Esophagus muscularis mucosa (tissue), 4 donors: Measurements from ENCODE around the gene KLF15. TPM values are rescaled to one million over a fixed set of nuclear protein-coding genes. Genes with fewer than 3 reads are reported as not detected.
A peak's percentile ranks its signal among the peaks of the same experiment; 100 is the strongest.

Experiments
- DNase-seq: peaks from one replicate; pipeline ENCODE4 v3.0.0-alpha.2; 2017; ENCODE audit errors: extremely low spot score
- H3K27ac ChIP-seq, 4 donors: fragments of 200-600 bp; sonication (generic); replicated peaks in 1 of 4; 1 replicate in 3 of 4; 2 replicates in 1 of 4; pipeline ENCODE4 v1.5.1; 2016 to 2019; ENCODE audit warnings: mild to moderate bottlenecking in 1 of 4
- H3K27me3 ChIP-seq, 4 donors: fragments of 200-600 bp; sonication (generic); one replicate each; pipeline versions ENCODE4 v1.5.1 to v1.6.0; 2016 to 2019
- H3K36me3 ChIP-seq, 4 donors: fragments of 200-600 bp; sonication (generic); one replicate each; pipeline ENCODE4 v1.5.1; 2016 to 2019
- H3K4me1 ChIP-seq, 4 donors: fragments of 200-600 bp; sonication (generic); one replicate each; pipeline ENCODE4 v1.5.1; 2016 to 2019
- H3K4me3 ChIP-seq, 4 donors: fragments of 200-600 bp; sonication (generic); 1 replicate in 2 of 4; 2 replicates in 2 of 4; pipeline ENCODE4 v1.5.1; 2016 to 2019; ENCODE audit warnings: mild to moderate bottlenecking in 4 of 4, moderate library complexity in 1 of 4
- H3K9me3 ChIP-seq, 4 donors: fragments of 200-600 bp; sonication (generic); 1 replicate in 3 of 4; 2 replicates in 1 of 4; pipeline ENCODE4 v1.5.1; 2016 to 2019
- EP300 ChIP-seq: sonication (generic); formaldehyde crosslinking; IDR thresholded peaks from one replicate; pipeline ENCODE4 v1.6.1; 2017; ENCODE audit warnings: antibody characterized with exemption
- POLR2A ChIP-seq: fragments of 450-650 bp; IDR thresholded peaks from one replicate; pipeline ENCODE4 v1.6.1; 2017; ENCODE audit warnings: antibody characterized with exemption, moderate library complexity, mild to moderate bottlenecking, low read depth
- POLR2AphosphoS5 ChIP-seq, 2 donors: sonication (generic); formaldehyde crosslinking; IDR thresholded peaks; one replicate each; pipeline ENCODE4 v1.6.1; 2017; ENCODE audit warnings: antibody characterized with exemption in 2 of 2
- WGBS: methylation state at CpG from one replicate; pipeline ENCODE4 v1.1.5; 2018; 5-methylcytosine and 5-hydroxymethylcytosine counted together
- intact Hi-C: fragments of 100-400 bp; cut with DNase I; formaldehyde crosslinking; loops from one replicate; pipeline ENCODE4 v1.15.1; 2023
- total RNA-seq, 4 donors: library from RNA; depleted of rRNA; stranded (reverse); fragments of >200 nt; gene quantifications; one replicate each; pipeline versions ENCODE4 v1.1.0 to v1.2.1, GENCODE V29; 2016
- TF ChIP-seq, protein P1 (sequence below), 3 experiments: fragments of 200-600 bp in 2 of 3; fragments of 450-650 bp in 1 of 3; sonication (generic) in 2 of 3; IDR thresholded peaks; one replicate each; pipeline ENCODE4 v1.5.1; 2017 to 2019; ENCODE audit warnings: antibody characterized with exemption in 3 of 3, mild to moderate bottlenecking in 2 of 3, moderate library complexity in 1 of 3

KLF15 gene
- 100 to 1,000 TPM in 2 of 4 donors, 10 to 100 TPM in 2; 84.3 to 208 (median 93.6) TPM for total RNA-seq

DNA sequence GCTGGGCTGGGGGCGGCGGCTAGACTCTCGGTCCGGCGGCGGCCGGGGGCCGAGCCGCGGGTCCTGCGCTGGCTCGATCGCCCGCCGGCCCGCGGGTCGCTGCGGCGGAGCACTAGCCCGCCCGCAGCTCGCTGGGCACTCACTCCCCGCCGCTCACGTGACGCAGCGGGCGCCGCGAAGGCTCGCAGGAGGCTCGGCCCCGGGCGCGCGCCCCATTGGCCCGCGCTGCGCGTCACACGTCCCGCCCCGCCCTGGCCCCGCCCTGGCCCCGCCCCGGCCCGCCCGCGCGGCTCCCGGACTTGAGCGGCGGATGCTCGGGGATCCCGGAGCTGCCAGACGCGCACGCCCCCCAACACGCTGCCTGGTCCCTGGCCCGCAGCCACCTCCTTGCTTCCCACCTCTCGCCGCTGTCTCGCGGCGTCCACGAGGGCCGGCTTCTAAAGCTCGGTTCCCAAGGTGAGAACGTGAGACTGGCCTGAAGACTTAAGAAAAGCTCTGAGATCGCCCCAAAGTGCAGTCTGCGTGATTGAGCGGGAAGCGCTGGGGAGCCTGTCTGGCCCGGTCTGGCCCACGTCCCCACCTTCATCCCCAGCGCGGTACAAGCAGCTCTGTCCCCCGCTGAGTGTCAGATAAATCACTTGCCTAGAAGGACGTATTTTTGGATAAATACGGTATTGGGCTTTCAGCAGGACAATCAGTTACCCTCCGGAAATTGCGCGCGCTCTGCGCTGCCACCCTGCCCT is at the start of gene KLF15:
TSS of gene KLF15 (minus strand) at position 114 of the 743 bp plus-strand sequence. CDS start 4,486 bp downstream, outside the sequence.
- TF ChIP-seq POLR2AphosphoS5 (IDR thresholded peaks at IDR 0.05) (peak; percentile 90 to 95), EP300 (no peak)
- TF ChIP-seq, protein P1, sequence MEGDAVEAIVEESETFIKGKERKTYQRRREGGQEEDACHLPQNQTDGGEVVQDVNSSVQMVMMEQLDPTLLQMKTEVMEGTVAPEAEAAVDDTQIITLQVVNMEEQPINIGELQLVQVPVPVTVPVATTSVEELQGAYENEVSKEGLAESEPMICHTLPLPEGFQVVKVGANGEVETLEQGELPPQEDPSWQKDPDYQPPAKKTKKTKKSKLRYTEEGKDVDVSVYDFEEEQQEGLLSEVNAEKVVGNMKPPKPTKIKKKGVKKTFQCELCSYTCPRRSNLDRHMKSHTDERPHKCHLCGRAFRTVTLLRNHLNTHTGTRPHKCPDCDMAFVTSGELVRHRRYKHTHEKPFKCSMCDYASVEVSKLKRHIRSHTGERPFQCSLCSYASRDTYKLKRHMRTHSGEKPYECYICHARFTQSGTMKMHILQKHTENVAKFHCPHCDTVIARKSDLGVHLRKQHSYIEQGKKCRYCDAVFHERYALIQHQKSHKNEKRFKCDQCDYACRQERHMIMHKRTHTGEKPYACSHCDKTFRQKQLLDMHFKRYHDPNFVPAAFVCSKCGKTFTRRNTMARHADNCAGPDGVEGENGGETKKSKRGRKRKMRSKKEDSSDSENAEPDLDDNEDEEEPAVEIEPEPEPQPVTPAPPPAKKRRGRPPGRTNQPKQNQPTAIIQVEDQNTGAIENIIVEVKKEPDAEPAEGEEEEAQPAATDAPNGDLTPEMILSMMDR (IDR thresholded peaks at IDR 0.05) = no peak
- Histone ChIP-seq H3K36me3 (peaks cover under 1 to 20% (median 7%) of the 10 kb centered on the region in 4 donors), H3K27ac (peak within 1 kb of the TSS; percentile 92 to 100 (median 98)), H3K27me3 (peaks cover 0 to 15% (median 0%) of the 10 kb centered on the region in 4 donors), H3K4me1 (peaks cover 41 to 44% (median 42%) of the 10 kb centered on the region in 4 donors), H3K4me3 (peak within 1 kb of the TSS; percentile 97 to 99 (median 98)), H3K9me3 (peaks cover 0 to 9% (median 0%) of the 10 kb centered on the region in 4 donors)
- DNase-seq = peak; percentile 96
- 0% methylated on average over 19 of the region's 86 CpGs for WGBS
- intact Hi-C loops = loop anchor here (1.0 kb wide), 1 partner anchor 90 kb away; no protein-coding TSS in a partner anchor

DNA sequence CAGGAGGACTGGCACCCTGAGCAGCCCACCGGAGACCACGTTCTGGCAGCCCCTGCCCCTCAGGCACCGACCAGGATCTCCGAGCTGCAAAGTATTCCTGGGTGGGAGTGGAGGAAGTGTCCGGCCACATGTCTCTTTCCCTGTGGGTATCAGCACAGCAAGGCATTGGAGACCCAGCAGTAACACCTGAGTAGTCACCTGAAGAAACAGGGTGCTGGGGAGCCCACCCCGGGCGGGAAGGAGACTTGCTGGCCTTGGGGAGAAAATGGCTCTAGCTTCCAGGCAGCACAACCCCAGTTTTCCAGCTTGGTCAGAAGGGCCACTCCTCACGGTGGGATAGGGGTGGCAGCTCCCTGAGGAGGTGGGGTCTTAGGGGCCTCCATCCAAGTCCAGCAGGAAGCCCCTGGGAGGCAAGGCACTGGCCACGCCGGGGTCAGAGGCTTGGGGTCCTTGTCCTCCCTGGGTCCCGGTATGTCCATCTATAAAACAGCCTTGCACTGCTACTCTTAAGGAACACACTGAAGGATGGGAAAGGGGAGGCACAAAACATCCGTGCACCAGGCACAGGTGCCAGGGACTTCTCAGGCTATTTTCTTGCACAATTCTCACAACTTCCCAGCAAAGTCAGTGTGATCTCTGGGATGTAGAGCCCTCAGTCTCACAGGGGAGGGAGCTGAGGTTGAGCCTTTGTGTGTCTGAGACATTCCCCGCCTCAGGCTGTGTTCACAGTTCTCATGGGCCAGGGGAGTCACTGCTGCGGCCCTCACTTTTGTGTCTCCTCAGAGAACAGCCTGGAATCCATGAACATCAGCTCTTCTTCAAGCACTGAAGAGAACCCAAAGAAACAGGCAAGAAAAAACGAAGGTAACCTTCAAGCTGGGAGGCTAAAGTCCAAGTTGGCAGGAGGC is 49.4 kb upstream of the KLF15 start:
- DNase-seq = no peak
- H3K4me1 ChIP-seq = no peaks in the 10 kb centered on the region
- no peak for TF ChIP-seq POLR2A
- no peak for TF ChIP-seq POLR2AphosphoS5 (IDR thresholded peaks at IDR 0.05)
- TF ChIP-seq, protein P1 (IDR thresholded peaks at IDR 0.05) = no peak
- TF ChIP-seq EP300 = no peak

DNA sequence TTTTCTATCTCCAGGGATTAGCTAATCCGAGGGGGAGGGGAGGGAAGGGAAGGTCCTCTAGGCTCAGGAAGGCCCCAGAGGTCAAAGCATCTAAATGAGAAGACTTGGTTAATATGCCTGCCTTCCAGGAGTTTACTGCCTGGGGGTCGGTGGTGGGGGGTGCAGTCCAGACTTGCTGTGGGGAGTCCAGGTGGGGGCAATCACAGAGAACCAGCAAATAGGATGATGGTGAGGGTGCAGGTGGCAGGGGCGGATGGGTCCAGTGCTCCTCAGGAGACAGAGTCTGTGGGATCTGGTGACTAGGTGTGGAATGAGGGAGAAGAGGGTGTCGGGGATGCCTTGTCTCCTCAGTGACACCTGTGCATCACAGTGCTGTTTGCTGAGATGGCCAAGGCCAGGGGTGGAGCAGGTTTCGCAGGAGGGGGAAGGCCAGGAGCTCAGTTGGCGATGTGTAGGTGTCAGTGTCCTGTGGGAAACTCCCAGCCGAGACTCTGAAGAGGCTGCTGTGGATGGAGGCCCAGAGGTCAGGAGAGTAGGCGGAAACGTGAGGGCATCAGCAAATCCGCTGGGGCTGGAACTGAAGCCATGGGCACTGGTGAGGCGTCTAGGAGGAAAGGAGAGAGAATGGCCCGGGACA is 45.6 kb upstream of the KLF15 start:
- 86% methylated on average over 12 of the region's 12 CpGs for WGBS
- TF ChIP-seq POLR2AphosphoS5 (IDR thresholded peaks at IDR 0.05) = no peak
- no peak for TF ChIP-seq POLR2A
- TF ChIP-seq EP300 = no peak
- TF ChIP-seq, protein P1 (IDR thresholded peaks at IDR 0.05) = no peak
- intact Hi-C loops = no loop called here
- H3K36me3 ChIP-seq = no peaks in the 10 kb centered on the region
- H3K4me1 ChIP-seq = no peaks in the 10 kb centered on the region
- no peak overlapping the region for H3K27ac ChIP-seq
- peaks cover 0 to 16% (median 0%) of the 10 kb centered on the region in 4 donors for H3K27me3 ChIP-seq
- DNase-seq = no peak
- H3K9me3 ChIP-seq = peaks cover 0 to 2% (median 0%) of the 10 kb centered on the region in 4 donors
- no peak overlapping the region for H3K4me3 ChIP-seq

More for the DNA sequence above, 49.4 kb upstream of the KLF15 start:
- H3K36me3 ChIP-seq = no peaks in the 10 kb centered on the region
- H3K4me3 ChIP-seq = no peak overlapping the region
- peaks cover 0 to 2% (median 0%) of the 10 kb centered on the region in 4 donors for H3K9me3 ChIP-seq
- WGBS = 93% methylated on average over 12 of the region's 15 CpGs
- no peak overlapping the region for H3K27ac ChIP-seq
- H3K27me3 ChIP-seq = peaks cover 0 to 16% (median 0%) of the 10 kb centered on the region in 4 donors
- intact Hi-C loops = no loop called here

DNA sequence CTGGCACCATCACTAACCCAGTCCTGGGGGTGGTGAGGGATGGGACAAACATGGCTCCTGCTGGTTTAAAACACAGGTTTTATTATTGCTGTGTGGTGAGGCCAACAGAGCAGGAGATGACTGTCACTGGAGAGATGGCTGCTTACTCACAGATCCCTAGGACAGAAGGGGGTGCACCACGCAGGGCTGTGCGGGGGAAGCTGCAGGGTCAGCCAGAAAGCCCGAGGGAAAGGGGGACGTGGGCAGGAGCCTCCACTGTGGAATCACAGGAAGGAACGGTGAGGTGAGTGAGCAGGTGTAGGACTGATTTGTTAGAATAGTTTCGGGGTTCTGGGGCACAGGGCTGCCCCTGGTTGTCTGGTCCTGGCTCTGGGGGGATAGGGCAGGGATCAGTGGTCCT is 45.0 kb upstream of the KLF15 start:
- Histone ChIP-seq H3K4me1 (no peaks in the 10 kb centered on the region), H3K27me3 (peaks cover 0 to 13% (median 0%) of the 10 kb centered on the region in 4 donors), H3K9me3 (no peaks in the 10 kb centered on the region), H3K4me3 (no peak overlapping the region), H3K27ac (no peak overlapping the region), H3K36me3 (no peaks in the 10 kb centered on the region)
- 79% methylated on average over 6 of the region's 6 CpGs for WGBS
- intact Hi-C loops = no loop called here
- no peak for TF ChIP-seq POLR2AphosphoS5 (IDR thresholded peaks at IDR 0.05)
- TF ChIP-seq, protein P1 (IDR thresholded peaks at IDR 0.05) = no peak
- TF ChIP-seq POLR2A = no peak
- no peak for TF ChIP-seq EP300
- no peak for DNase-seq
